ENCODE results near the gene CHST14. TPM values are rescaled to one million over a fixed set of nuclear protein-coding genes. Genes with fewer than 3 reads are reported as not detected.
A peak's percentile ranks its signal among the peaks of the same experiment; 100 is the strongest.

CHST14 gene, protein sequence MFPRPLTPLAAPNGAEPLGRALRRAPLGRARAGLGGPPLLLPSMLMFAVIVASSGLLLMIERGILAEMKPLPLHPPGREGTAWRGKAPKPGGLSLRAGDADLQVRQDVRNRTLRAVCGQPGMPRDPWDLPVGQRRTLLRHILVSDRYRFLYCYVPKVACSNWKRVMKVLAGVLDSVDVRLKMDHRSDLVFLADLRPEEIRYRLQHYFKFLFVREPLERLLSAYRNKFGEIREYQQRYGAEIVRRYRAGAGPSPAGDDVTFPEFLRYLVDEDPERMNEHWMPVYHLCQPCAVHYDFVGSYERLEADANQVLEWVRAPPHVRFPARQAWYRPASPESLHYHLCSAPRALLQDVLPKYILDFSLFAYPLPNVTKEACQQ
- total RNA-seq = 1 to 10 TPM; 6.2 to 7.1 (median 7.0) TPM

DNA sequence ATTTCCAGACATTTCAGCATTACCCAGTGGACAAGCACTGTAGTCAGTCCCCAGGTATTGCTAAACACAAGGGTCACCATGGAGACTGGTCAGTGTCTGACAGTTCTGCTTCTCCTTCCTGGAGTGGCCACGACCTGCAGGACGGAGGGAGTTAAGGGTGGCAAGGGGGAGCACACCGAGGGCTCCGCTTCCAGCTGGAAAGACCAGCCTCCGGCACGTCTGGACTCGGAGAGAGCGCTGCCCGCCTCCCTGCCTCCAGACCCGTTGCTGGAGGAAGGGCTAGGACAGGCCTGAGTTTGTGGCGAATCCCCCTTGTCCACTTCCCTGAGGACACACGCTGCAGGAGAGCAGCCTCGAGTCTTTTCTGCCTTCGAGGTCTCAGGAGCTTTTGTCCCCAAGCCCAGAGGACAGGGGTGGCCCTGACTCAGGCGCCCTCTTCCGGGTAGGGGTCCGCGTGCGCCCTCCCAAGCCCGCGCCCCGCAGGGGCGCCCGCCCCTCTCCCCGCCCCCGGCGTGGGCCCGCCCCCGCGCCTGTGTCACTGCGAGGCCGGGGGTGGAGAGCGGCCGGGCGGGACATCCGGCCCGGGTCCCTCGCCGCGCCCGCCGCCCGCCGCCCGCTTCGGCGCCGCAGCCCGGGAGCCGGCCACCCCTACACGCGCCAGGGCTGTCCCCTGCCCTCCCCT, at the start of gene CHST14:
TSS of gene CHST14 (plus strand) at position 562 of the 682 bp plus-strand sequence. CDS start 230 bp downstream, outside the sequence.
- Mint-ChIP-seq H3K9me3 (no peaks in the 10 kb centered on the region), H3K27me3 (ENCODE audit: low read depth) (no peaks in the 10 kb centered on the region), H3K4me3 (peak within 1 kb of the TSS; percentile 84), H3K36me3 (ENCODE audit: insufficient read depth) (peaks cover 5% of the 10 kb centered on the region), H3K4me1 (ENCODE audit: low read depth) (peaks cover 29% of the 10 kb centered on the region)
- peak; percentile 67 to 78 for ATAC-seq
- peak; percentile 53 for DNase-seq

DNA sequence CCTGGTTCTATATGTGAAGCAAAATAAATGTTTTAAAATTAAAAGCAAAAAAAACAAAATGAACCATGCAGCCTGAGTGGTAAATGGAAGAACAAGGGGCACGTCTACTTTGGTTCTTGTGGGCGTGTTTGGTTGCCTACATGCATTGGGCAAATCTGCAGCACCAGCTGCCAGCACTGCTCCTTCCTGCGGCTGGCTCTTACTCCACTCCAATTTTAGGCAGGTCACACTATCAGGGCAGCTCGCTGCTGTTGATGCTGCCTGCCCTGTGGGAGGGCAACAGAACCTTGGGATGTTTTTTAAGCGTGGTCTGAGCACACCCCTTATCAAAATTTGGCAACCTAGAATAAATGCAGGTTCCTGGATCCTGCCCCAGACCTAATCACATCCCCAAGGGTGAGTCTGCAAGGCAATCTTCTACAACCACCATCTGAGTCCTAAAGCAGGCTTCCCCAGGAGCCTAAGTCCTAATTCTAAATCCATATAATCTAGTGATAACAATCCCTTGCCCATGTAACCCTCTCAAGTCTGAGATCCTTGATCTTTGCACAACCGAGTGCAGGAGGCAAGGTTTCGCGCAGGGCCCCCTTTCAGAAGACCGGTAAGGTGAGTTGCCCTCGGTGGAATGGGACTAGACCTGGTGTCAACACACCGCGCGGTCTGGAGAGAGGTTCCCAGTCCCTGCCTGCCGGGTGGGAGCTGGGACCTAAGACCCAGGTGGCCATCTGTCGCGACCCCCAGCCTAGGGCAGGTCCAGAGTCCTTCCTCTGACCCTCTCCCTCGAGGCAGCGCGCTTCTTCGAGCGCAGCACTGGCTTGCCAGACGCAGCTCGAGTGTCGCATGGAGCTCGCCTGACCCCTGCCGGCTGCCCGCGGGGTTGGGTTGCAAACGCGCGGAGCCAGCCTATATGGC, 49.3 kb upstream of the CHST14 start:
- H3K9me3 Mint-ChIP-seq = no peaks in the 10 kb centered on the region
- H3K36me3 Mint-ChIP-seq (ENCODE audit: insufficient read depth) = peaks cover 6% of the 10 kb centered on the region
- ATAC-seq (peak; percentile 97 to 99), DNase-seq (peak; percentile 81)
- no peaks in the 10 kb centered on the region for H3K27me3 Mint-ChIP-seq (ENCODE audit: low read depth)
- H3K4me1 Mint-ChIP-seq (ENCODE audit: low read depth) = no peaks in the 10 kb centered on the region
- no peak overlapping the region for H3K4me3 Mint-ChIP-seq

DNA sequence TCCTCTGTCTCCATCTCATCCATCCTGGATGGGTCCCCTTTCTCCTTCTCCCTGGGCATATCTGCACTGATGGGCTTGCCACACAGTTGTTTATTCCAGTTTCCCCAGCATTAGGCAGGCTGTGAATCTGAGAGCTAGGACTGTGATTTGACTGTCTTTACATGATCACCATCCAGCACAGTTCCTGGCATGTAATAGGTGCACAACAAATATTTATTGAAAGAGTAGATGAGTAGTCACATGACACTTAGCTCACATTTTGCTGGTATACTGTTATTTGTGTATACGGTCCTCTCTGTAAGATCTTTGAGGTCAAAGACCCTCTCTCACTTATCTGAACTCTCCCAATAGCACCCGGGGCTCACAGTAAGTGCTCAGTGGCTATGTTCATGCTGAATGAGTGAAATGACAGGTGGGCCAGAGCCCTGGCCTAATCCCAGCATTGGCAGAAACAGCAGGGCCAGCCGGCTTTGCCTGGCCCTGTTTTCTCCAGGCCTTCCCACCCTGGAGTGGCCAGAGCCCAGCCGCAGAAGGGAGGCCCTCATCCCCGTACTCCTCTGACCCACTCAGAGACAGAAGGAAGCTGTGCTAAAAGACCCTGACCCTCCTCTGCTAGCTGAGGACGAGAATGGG, 46.2 kb upstream of the CHST14 start:
- H3K4me1 Mint-ChIP-seq (ENCODE audit: low read depth) = no peaks in the 10 kb centered on the region
- no peak for ATAC-seq
- no peaks in the 10 kb centered on the region for H3K27me3 Mint-ChIP-seq (ENCODE audit: low read depth)
- H3K36me3 Mint-ChIP-seq (ENCODE audit: insufficient read depth) = no peaks in the 10 kb centered on the region
- no peak for DNase-seq
- H3K9me3 Mint-ChIP-seq = no peaks in the 10 kb centered on the region
- H3K4me3 Mint-ChIP-seq = no peak overlapping the region

DNA sequence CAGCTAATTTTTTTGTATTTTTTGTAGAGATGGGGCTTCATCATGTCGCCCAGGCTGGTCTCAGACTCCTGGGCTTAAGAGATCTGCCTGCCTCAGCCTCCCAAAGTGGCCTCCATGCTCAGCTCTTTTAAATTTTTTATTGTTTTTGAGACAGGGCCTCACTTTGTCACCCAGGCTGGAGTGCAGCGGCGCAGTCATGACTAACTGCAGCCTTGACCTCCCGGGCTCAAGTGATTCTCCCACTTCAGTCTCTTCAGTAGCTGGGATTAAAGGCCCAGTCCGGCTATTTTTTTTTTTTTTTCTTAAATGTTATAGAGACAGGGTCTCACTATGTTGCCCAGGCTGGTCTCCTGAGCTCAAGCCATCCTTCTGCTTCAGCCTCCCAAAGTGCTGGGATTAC, 45.1 kb upstream of the CHST14 start:
- Mint-ChIP-seq H3K4me3 (no peak overlapping the region), H3K9me3 (no peaks in the 10 kb centered on the region), H3K36me3 (ENCODE audit: insufficient read depth) (no peaks in the 10 kb centered on the region), H3K27me3 (ENCODE audit: low read depth) (no peaks in the 10 kb centered on the region), H3K4me1 (ENCODE audit: low read depth) (no peaks in the 10 kb centered on the region)
- DNase-seq (no peak), ATAC-seq (no peak)

DNA sequence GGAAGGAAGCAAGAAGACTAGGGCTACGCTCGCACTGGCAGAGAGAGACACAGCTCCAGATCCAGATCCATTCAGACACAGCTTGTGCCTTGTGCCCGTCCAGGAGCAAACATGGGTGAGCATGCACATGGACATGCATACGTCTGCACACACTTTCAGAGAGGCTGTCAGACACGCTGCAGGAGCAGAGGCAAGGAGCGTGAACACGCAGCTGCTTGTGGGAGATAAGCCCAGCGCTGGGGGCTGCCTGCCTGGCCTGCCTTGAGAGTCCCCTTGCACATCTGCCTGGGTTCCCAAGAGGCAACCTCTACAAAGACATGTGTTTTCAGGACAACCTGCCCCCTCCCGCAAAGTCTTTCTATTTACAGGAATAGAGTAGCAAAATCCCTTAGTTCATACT, 43.6 kb upstream of the CHST14 start:
- Mint-ChIP-seq H3K4me3 (no peak overlapping the region), H3K27me3 (ENCODE audit: low read depth) (no peaks in the 10 kb centered on the region), H3K4me1 (ENCODE audit: low read depth) (no peaks in the 10 kb centered on the region), H3K9me3 (no peaks in the 10 kb centered on the region), H3K36me3 (ENCODE audit: insufficient read depth) (no peaks in the 10 kb centered on the region)
- ATAC-seq (no peak), DNase-seq (no peak)

DNA sequence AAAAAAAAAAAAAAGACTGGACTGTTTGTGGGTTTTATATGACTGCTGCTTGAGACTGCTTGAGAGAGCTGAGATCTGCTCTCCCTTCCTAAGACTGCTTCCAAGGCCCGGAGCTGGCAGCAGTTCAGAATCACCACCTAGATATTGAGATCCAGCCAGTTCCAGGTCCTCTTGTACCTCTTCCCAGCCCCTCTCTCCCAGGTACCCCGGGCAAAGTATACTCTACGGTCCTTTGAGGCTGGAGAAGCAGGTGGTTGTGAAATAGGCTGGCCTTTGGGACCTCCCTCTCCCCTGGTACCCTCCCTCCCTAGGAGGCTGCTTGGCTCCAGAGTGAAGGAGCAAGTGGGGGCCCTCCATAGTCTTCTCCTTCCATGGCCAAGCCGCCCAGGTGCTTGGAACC, 42.6 kb upstream of the CHST14 start:
- H3K27me3 Mint-ChIP-seq (ENCODE audit: low read depth) = no peaks in the 10 kb centered on the region
- H3K4me3 Mint-ChIP-seq = no peak overlapping the region
- ATAC-seq (no peak), DNase-seq (no peak)
- no peaks in the 10 kb centered on the region for H3K4me1 Mint-ChIP-seq (ENCODE audit: low read depth)
- no peaks in the 10 kb centered on the region for H3K36me3 Mint-ChIP-seq (ENCODE audit: insufficient read depth)
- no peaks in the 10 kb centered on the region for H3K9me3 Mint-ChIP-seq

DNA sequence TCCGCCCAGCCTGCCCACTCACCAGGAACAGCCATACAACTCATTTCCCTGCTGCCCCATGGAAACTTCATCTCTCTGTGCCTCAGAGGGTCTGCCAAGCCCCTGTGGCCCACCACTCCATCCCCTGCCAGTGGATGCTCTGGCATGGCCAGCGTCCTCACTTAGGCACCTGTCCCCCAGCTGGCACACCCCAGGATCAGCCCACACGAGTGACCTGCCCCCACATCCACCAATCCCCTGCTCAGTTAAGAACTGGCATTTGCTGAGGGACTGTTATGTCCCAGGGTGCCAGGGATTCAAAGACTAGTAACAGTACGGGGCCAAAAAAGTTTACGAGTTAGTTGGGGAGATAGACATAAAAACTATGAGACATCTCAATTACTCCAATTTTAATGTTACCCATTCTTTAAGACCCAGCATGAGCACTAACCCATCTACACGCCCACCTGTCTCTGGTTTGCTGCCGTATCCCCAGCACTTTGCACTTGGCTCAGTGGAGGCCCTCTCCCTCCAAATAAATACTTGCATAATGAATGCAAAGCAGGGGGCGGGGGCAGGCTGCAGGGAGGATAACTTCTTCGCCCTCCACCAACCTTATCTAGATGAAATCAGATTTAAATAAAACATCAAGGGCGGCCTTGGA, 41.6 kb upstream of the CHST14 start:
- no peaks in the 10 kb centered on the region for H3K9me3 Mint-ChIP-seq

DNA sequence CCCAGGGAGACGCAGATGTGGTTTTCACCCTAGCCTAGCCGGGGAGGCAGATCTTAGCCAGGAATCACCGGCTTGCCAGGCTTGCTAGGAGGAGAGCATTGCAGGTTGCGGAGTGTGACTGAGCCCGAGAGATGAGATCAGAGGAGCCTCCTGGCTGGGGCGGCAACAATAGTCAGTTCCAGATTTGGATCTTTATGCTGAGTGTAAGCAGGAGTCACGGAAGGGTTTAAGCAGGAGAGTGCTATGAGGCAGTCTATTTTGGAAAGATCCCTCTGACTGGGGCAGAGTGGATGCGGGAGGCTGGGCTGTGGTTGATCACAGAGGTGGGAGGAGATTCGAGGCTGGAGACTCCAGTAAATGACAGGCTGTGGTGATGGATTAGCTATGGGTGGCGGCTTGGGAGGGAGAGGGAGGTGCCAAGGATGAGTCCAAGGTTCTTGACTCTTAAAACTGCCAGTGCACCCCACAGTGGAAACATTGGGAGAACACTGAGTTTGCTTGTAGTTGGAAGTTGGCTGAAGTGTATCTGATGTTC, 40.4 kb upstream of the CHST14 start:
- no peaks in the 10 kb centered on the region for H3K27me3 Mint-ChIP-seq (ENCODE audit: low read depth)
- no peaks in the 10 kb centered on the region for H3K36me3 Mint-ChIP-seq (ENCODE audit: insufficient read depth)
- H3K4me1 Mint-ChIP-seq (ENCODE audit: low read depth) = peaks cover 3% of the 10 kb centered on the region
- no peaks in the 10 kb centered on the region for H3K9me3 Mint-ChIP-seq
- DNase-seq (no peak), ATAC-seq (no peak)
- H3K4me3 Mint-ChIP-seq = no peak overlapping the region

More for the DNA sequence above, 41.6 kb upstream of the CHST14 start:
- H3K4me1 Mint-ChIP-seq (ENCODE audit: low read depth) = no peaks in the 10 kb centered on the region
- H3K27me3 Mint-ChIP-seq (ENCODE audit: low read depth) = no peaks in the 10 kb centered on the region
- DNase-seq (no peak), ATAC-seq (no peak)
- no peak overlapping the region for H3K4me3 Mint-ChIP-seq
- H3K36me3 Mint-ChIP-seq (ENCODE audit: insufficient read depth) = no peaks in the 10 kb centered on the region

DNA sequence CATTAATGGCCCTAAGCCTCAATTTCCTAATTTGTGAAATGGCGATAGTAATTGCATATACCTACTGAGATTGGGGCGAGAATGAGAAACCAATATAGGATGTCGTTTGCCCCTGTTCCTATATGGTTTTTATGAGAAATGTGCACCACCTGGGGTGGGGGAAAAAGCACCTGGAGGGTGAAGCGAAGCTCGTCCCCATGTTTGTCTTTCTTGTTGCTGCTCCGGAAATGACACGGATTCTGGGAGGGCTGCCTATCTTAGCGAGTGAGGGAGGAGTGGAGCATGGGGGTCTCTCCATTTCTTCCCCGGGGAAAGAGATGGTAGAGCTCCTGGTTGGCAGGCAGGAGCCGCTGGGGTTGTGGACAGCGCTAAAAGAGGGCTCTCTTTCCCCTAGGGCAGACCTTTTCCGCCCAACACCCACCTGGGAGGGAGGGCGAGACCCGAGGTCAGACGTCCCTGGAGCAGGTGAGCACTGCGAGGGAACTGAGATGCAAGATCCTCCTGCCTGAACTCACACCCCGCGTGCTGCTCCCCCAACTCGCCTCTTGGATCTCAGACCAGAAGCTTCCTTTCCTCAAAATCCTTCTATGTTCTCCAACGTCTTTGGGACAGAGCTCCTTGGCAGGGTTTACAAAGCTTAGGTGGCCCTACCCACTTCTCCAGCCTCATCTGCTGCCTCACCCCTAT, 35.6 kb upstream of the CHST14 start:
- no peaks in the 10 kb centered on the region for H3K36me3 Mint-ChIP-seq (ENCODE audit: insufficient read depth)
- DNase-seq = no peak
- H3K4me1 Mint-ChIP-seq (ENCODE audit: low read depth) = peaks cover 31% of the 10 kb centered on the region
- H3K27me3 Mint-ChIP-seq (ENCODE audit: low read depth) = peaks cover 30% of the 10 kb centered on the region
- peak overlapping the region; percentile 47 for H3K4me3 Mint-ChIP-seq
- ATAC-seq = no peak
- H3K9me3 Mint-ChIP-seq = no peaks in the 10 kb centered on the region

DNA sequence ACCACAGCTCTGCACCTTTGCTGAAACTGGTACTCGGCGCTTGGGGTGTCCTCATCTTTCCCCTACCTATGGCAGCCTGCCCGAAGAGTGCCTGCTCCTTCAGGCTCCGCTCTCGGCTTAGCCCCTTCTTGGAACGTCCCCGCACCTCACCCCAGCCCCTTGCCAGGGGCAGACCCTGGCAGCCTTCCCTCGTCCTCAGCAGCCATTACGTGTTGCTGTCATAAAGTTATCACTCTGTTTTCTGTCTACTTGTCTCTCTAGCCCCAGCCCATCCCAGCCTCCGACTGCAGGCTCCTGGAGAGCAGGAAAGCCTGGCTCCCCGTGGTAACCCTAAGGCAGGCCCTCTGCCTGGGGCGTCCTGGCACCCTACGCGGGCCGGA, 35.1 kb upstream of the CHST14 start:
- H3K4me3 Mint-ChIP-seq = peak overlapping the region; percentile 47
- no peak for ATAC-seq
- no peaks in the 10 kb centered on the region for H3K36me3 Mint-ChIP-seq (ENCODE audit: insufficient read depth)
- no peak for DNase-seq
- H3K27me3 Mint-ChIP-seq (ENCODE audit: low read depth) = peaks cover 30% of the 10 kb centered on the region
- peaks cover 32% of the 10 kb centered on the region for H3K4me1 Mint-ChIP-seq (ENCODE audit: low read depth)
- no peaks in the 10 kb centered on the region for H3K9me3 Mint-ChIP-seq

DNA sequence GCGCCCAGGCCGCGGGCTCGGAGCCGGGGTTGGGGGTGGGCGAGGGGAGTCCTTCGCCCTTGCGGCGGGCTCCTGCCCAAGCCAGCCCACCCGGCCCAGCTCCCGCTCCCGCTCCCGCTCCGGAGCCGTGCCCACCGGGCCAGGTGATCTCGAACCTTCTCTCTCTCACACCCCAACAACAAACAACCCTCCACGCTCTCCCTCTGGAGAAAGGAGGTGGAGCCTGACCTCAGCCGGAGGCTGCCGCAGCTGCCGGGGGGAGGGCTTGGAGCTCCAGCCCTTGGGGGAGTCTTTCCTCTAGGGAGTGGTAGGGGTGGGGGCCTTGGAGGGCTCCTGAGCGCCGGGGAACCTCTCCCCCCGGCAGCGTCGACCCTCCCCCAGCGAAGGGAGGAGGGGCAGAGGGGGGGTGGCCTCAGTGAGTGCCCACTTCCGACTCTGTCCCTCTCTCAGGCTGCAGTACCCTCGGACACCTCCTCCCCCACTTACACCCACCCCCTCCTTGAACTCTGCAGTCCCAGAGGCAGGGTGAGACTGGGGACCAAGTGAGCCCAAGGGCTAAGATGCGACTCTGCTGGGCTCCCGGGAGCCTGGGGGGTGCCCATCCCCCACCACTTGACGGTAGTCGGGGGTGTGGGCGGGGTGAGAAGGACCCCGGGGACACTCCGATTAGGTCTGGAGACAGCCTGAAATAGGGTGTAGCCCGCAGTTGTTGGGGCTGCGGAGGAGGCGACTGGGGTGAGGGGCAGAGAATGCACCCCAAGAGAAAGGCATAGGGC, 34.5 kb upstream of the CHST14 start:
- peak overlapping the region; percentile 65 for H3K4me3 Mint-ChIP-seq
- no peaks in the 10 kb centered on the region for H3K9me3 Mint-ChIP-seq
- no peaks in the 10 kb centered on the region for H3K36me3 Mint-ChIP-seq (ENCODE audit: insufficient read depth)
- H3K27me3 Mint-ChIP-seq (ENCODE audit: low read depth) = peaks cover 30% of the 10 kb centered on the region
- H3K4me1 Mint-ChIP-seq (ENCODE audit: low read depth) = peaks cover 32% of the 10 kb centered on the region
- DNase-seq (no peak), ATAC-seq (no peak)

DNA sequence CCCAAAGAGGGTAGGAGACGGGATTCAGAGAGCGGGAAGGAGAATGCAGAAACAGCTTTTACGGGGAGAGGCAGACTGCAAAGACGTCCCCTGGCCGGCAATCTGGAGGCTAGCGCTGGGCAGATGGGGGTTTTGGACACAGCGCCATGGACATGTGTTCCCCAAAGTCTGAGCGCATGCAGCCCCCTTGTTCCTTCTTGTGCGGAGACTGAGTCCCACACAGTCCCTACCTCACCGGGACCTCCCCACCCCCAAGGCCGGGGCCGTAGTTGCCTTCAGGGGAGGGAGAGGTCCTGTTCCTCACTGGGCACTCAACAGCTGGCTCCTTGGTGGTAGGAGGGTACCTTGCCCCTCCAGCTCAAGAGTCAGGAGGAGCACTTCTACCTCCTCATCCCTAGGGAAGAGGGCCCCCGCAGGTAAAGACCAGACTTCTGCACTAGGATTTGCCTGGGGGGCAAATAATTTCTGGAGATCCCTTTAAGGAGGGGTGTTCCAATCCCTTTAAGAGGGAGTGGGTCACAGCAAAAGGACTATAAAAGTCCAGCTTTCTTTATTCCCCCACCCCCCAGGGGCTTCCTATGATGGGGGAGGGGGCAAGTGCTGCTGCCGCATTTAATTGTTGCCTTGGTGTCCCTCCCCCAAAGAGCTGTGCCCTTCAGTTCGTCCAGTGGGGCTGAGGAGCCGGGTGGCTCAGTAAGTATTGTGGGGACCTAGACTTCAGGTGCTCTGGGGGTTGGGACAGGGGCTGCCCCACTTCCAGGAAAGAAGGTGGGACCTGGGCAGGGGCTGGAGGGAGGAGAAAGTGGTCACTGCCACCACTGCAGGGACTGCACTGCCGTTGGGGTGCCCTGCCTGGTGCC, 33.7 kb upstream of the CHST14 start:
- DNase-seq (no peak), ATAC-seq (no peak)
- Mint-ChIP-seq H3K4me3 (peak overlapping the region; percentile 65), H3K36me3 (ENCODE audit: insufficient read depth) (no peaks in the 10 kb centered on the region), H3K9me3 (no peaks in the 10 kb centered on the region), H3K27me3 (ENCODE audit: low read depth) (peaks cover 30% of the 10 kb centered on the region), H3K4me1 (ENCODE audit: low read depth) (peaks cover 32% of the 10 kb centered on the region)
